Medulla oblongata (tissue), 1 donor: ENCODE data around the gene PI4K2A.
A peak's percentile ranks its signal among the peaks of the same experiment; 100 is the strongest.
"Not testable (repeated sequence)": the region's sequence is repeated elsewhere in the genome, so short reads cannot be mapped to it uniquely, and the experiment has no call there.

ENCODE experiments used
- DNase-seq: peaks from one replicate; pipeline ENCODE4 v3.0.0-alpha.2; 2015; ENCODE audit errors: extremely low spot score

Gene PI4K2A

GRCh38 chr10:97673736-97674525, 33.5 kb downstream of the PI4K2A start:
- DNase-seq, result no peak

GRCh38 chr10:97675222-97675621, 34.8 kb downstream of the PI4K2A start:
- no peak for DNase-seq

GRCh38 chr10:97676770-97677581, 36.5 kb downstream of the PI4K2A start:
- DNase-seq, result peak; percentile 54

DNA sequence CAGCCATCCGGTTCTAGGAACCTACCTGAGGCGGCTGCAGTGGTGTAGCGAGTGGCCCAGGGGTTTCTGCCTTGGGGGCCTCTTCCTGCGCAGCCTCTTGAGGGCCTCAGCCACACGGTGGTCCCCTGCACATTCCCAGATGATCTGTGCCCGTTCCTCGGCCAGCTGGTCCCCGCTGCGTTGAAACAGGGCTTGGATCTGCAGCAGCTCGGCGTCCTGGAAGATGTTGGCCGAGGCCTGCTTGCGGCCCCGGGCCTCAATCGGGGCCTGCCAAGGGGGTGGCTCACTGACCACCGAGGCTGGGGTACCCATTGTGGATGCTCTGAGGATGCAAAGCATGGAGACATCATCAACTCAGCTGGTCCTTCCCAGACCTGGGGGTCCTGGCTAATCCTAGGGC, 39.1 kb downstream of the PI4K2A start:
- no peak for DNase-seq

DNA sequence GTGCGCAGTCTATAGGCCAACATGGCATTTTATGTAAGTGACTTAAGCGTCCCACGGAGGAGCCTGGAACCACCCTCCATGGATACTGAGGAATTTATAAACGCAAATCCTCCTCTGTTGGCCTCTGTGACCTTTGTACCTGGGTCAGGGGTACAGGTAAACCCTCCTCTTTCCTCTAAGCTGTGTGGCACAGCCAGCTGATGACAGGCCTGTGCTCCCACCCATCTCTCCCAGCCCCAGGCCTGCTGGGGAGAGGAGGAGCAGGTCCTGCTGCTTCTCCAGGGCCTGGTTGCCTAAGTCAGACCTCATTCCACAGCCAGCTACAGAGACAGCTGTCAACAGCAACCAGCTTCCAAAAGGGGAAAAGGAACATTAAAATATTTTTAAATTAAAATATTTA, 41.6 kb downstream of the PI4K2A start:
- no peak for DNase-seq

DNA sequence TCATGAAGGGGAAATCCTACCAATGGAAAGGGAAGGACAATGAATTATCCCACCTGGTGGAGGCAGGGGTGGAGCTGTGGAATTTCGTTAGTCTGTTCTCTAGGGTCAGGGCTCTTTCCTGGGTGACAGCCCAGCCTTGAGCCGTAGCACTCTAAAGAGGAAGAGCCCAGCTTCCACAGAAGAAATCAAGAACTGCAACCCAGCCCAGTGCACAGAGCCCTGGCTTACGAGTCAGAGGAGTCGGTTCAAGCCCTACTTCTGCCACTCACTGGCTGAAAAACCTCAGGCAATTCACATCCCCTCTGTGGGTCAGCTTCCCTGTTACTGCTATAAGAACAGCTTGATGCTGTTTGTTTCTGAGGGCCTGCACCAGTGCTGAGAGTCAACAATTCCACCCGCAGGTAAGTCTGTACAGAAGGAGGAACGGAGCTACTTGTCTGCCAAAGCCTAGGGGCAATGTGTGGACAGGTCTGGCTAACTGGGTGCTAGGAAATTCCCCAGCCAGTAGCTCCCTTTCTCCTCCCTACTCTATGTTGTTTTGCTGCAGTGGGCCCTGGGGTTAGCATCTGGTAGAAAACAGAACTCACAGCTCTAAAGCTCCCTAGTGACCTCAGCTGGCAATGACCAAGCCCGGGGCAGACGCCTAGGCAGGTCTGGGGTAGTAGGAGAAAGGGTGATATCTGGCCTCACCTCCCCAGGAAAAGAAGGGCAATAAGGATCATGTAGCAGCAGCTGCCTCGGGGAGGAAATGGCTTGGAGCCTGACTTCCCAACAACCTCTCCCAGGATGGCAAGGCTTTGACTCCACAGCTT, 43.3 kb downstream of the PI4K2A start:
- peak; percentile 58 for DNase-seq

DNA sequence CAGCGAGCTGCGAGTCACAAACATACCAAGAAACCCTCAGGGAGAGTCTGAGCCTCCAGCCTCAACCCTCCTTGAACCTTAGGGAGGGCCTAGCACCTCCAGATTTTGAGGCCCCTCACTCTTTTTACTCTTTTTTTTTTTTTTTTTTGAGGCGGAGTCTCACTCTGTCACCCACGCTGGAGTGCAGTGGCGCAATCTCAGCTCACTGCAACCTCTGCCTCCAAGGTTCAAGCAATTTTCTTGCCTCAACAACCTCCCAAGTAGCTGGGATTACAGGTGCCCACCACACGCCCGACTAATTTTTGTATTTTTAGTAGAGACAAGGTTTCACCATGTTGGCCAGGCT, 43.9 kb downstream of the PI4K2A start:
- not testable (repeated sequence) for DNase-seq

DNA sequence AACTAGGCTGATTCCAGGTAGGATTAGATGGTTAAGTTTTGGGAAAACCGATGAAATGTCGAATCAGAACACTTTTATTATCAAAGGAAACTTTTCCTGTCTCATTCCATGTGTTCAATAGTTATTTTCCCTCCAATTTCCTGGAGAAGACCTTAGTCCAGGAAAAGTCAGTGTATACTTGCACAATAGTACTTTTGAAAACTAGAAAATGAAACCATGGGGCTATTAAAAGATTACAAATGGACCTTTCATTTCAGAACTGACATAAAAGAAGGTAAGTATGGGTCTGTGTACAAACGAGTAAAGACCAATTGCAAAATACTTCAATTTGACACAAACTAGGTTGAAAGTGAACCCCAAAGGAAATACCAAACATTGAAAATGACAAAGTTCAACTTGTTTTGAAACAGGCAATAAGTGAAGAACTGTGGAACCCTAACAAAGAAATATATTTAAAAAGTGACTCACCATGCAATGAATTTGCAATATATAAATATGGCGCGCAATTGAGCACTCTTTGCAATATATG, 44.5 kb downstream of the PI4K2A start:
- no peak for DNase-seq

- no peak for DNase-seq
Measured at GRCh38 chr10:97685395-97685958, 45.0 kb downstream of the PI4K2A start.

GRCh38 chr10:97686301-97686961, 46.0 kb downstream of the PI4K2A start:
- DNase-seq, result no peak

DNA sequence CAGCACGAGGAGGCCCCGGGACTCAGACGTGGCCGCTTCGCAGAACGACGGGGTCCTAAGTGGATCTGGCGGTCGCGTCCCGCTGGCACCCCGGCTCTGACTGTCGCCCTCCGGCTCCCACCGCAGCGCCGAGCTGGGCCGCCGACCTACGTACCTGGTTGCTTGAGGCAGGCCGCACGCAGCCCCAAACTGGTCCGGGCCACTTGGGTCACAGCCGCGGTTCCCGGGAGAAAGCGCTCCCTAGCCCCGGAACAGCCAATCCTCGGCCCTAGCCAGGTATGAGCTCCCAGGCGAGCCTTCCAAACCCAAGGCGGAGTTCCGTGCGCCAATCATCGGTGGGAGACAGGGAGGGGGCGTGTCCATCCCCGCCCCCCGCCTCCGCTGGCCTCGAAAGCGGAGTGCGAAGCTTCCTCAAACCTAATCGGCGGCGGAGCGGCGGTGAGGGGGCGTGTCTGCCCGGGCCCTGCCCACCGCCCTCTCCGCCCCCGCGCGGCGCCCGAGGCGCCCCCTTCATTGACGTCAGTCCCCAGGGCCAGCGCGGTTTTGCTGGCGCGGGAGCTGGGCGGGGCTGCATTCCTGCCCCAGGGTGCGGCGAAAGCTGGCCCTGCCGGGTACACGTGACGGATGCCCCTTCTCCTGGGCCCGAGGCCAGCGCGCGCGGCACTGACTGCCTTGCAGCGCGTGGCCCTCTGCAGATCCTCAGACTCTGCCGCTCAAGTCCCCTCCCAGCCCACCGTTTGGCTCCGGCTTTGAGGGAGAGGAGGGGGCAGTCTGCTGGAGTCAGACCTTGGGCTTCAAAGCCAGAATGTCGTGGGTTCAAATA, 46.7 kb downstream of the PI4K2A start, which contains the start of gene AVPI1:
AVPI1 (minus strand) TSS at position 280 of the 823 bp plus-strand sequence. CDS start 7,336 bp downstream, outside the sequence.
- peak; percentile 97 for DNase-seq

DNA sequence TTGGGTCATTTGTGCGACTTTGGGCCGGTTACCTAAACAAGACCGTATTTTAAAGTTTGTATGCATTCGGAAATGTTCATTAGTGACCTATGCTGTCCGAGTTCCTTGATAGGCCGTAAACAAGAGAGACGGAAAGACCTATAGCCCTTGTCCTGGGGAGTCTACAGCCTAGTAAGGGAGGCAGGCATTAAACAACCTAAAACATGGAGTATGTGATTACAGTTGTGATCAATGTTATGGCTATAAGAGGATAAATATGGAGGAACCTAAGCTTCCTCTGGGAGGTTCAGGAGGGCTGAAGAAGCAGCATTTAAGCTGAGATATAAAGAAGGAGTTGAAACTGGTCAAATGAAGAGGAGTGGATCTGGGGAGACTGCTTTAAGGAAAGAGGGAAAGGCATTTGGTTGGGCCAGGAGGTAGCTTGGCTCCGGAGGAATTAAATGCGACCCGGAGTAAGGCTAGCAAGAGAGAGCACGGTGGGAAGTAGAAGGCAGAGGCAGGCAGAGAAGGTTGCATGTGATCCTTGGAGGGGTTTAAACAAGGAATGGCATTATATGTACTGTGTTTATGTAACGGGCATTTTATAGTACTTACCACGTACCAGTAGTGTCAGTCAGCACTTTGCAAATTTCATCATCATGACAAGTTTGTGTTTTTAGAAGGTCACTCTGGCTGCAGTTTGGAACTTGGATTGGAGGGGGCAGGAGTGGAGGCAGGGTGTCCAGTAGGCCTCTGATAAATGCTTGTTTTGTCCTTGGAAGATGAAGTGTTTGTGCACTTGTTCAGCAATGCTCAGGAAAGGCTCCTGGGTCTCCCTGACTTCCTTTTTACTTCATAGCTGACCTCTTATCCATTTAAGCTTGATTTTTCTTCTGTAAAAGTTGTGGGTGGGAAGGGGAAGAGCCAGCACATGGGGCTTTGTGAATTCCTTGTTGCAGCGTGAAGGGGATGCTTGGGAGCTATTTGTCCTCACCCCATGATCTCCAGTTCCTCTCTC, 47.6 kb downstream of the PI4K2A start:
- DNase-seq, result no peak

GRCh38 chr10:97689559-97690020, 49.1 kb downstream of the PI4K2A start:
- DNase-seq, result no peak

DNA sequence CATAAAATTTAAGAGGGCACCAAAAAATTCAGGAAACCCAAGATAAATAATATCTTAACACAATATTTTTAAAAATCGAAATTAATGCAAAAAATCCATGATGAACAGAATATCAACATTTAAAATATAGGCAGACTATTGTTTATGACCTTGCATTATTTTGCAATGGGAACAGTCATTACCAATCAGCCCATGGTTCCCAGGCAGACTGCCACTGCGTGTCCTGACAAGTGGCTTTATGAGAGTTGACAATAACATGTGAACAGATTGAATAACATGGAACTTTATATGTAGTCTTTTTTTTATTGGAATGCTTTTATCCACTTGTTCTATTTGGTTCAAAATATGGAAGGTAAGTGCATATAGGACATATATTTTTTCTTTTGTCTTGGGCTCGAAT, 49.7 kb downstream of the PI4K2A start:
- DNase-seq, result no peak

- not testable (repeated sequence) for DNase-seq
Measured at GRCh38 chr10:97698072-97698655, 57.7 kb downstream of the PI4K2A start.

DNA sequence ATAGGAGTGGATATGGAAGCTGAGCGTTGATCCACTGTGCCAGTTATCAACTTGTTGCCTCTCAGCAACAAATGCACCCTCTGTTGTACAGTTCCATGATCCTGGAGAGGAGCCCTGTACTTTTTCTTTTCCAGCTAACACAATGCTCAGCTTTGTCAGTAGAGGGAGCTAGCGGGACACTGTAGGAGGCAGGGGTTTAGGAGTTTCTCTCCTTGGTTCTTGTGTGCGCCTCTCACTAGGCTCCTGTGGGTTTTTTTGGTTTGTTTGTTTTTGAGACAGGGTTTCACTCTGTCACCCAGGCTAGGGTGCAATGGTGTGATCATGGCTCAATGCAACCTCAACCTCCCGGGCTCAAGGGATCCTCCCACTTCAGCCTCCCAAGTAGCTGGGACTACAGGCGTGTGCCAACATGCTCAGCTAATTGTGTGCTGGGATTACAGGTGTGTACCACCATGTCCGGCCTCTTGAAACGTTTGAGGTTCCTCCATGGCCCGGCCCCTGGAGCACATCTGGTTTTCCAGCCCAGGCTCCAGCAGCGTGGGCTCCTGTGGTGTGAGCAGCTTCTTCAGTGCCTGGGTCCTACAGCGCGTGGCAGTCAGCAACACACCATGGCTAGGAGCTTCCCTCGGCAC, 61.1 kb downstream of the PI4K2A start:
- peak; percentile 95 for DNase-seq

DNA sequence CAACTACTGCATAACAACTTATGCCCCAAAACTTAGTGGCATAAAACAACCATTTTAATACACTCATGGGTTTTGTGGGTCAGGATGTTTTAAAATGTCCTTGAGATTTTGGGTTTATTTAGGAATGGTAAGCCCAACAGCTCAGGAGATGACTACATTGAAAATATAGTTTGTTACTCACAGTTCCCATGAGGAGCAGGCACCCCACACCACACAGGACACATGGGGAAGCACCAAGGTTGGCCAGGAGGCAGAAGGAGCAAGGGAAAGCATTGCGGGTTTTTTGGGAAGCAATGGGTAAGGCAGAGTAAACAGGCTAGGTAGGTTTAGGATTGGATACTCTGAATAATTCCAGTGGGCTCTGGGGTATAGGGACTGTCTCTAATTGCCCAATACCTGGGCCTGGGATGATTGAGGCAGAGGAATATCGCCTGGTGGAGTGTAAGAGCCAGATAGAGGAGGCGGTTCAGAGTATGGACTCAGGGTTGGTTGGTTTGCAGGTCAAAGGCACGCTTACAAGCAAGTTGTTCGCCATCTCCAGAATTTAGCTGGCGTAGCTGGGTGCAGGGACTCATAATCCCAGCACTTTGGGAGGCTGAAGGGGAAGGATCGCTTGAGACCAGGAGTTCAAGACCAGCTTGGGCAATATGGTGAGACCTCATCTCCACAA, 63.1 kb downstream of the PI4K2A start:
- DNase-seq, result no peak
